HepG2 (cell line): ENCODE measurements around the gene DHFR. TPM values are rescaled to one million over a fixed set of nuclear protein-coding genes. Genes with fewer than 3 reads are reported as not detected.

ENCODE experiments used
- ATAC-seq: fragments of 200-7000 bp; cut with Tn5 transposase; 3 replicates; pipeline ENCODE4 v1.9.1; 2020; ENCODE audit warnings: mild to moderate bottlenecking, moderate library complexity
- BruUV-seq: library from RNA; stranded (reverse); fragments of 400-500 nt; replicated peaks from 2 replicates; lab custom pipeline; 2021; lab: Mats Ljungman, UMichigan
- CTCF ChIA-PET: fragments of 300-600 bp; formaldehyde crosslinking; extraction: SDS; loops from one replicate; lab custom pipeline; 2021; ENCODE audit warnings: low total read pairs, inconsistent platforms, low intra/inter-chr PET ratio; lab: Yijun Ruan, JAX
- POLR2A ChIA-PET: fragments of 350-600 bp; sonication (Branson Sonifier 250); formaldehyde crosslinking; loops from one replicate; lab custom pipeline; 2020; ENCODE audit warnings: antibody characterized with exemption, inconsistent platforms; lab: Yijun Ruan, JAX
- DNase-seq: peaks from one replicate; pipeline ENCODE4 v3.0.0-alpha.2; 2015; ENCODE audit warnings: low spot score
- FAIRE-seq: peaks from 3 replicates; lab custom pipeline; 2011; peaks lifted over from hg19 to GRCh38; lab: Jason Lieb, UNC
- H2AFZ ChIP-seq: one replicate; pipeline ENCODE4 v1.6.1; 2011; ENCODE audit warnings: low read length, inconsistent platforms
- H3K27ac ChIP-seq: fragments of 300-600 bp; 3 replicates; pipeline ENCODE4 v1.8.0; 2011; ENCODE audit warnings: mixed run types, mild to moderate bottlenecking, mixed read lengths, low read length, inconsistent platforms; ENCODE audit not compliant: insufficient read depth; ENCODE audit errors: extremely low read length
- H3K27me3 ChIP-seq, 2 experiments: fragments of 200-600 bp in 1 of 2; 2 replicates in 1 of 2; 3 replicates in 1 of 2; pipeline versions ENCODE4 v1.6.0 to v1.8.0; 2011; ENCODE audit warnings: low read length in 2 of 2, mild to moderate bottlenecking in 2 of 2, moderate library complexity in 2 of 2, inconsistent platforms in 1 of 2; ENCODE audit not compliant: insufficient read depth in 2 of 2, control insufficient read depth in 1 of 2
- H3K36me3 ChIP-seq, 2 experiments: fragments of 200-600 bp in 1 of 2; replicated peaks in 1 of 2; 2 replicates in 1 of 2; 3 replicates in 1 of 2; pipeline versions ENCODE4 v1.5.1 to v1.8.0; 2011; ENCODE audit warnings: low read length in 2 of 2, inconsistent platforms in 1 of 2; ENCODE audit not compliant: insufficient read depth in 2 of 2, control insufficient read depth in 1 of 2
- H3K4me1 ChIP-seq: 2 replicates; pipeline ENCODE4 v1.5.1; 2012; ENCODE audit warnings: low read length, inconsistent platforms; ENCODE audit not compliant: insufficient read depth
- H3K4me2 ChIP-seq: 2 replicates; pipeline ENCODE4 v1.6.0; 2011; ENCODE audit warnings: low read depth, low read length, inconsistent platforms
- H3K4me3 ChIP-seq, 3 experiments: fragments of 200-600 bp in 1 of 3; sonication (generic), shearing (Covaris generic) in 1 of 3; replicated peaks in 1 of 3; 2 replicates each; pipeline ENCODE4 v1.5.1; 2011 to 2016; ENCODE audit warnings: low read length in 3 of 3, inconsistent platforms in 2 of 3, low read depth in 2 of 3, mild to moderate bottlenecking in 2 of 3, control low read depth in 1 of 3, mixed read lengths in 1 of 3; ENCODE audit not compliant: insufficient read depth in 1 of 3
- H3K79me2 ChIP-seq: one replicate; pipeline ENCODE4 v1.6.1; 2011; ENCODE audit warnings: low read length, inconsistent platforms; ENCODE audit not compliant: insufficient read depth
- H3K9ac ChIP-seq: 2 replicates; pipeline ENCODE4 v1.6.0; 2011; ENCODE audit warnings: mild to moderate bottlenecking, low read depth, low read length, inconsistent platforms; ENCODE audit not compliant: insufficient read depth
- H3K9me3 ChIP-seq: 2 replicates; pipeline ENCODE4 v1.5.1; 2012; ENCODE audit warnings: mild to moderate bottlenecking, low read length
- H4K20me1 ChIP-seq: 2 replicates; pipeline ENCODE4 v1.6.0; 2011; ENCODE audit warnings: inconsistent platforms, mild to moderate bottlenecking, low read length, moderate library complexity; ENCODE audit not compliant: insufficient read depth
- HMG20B ChIP-seq: conservative IDR thresholded peaks from 2 replicates; pipeline ENCODE4 v1.6.1; 2016; ENCODE audit warnings: missing genetic modification reagents, missing compliant biosample characterization
- JUNB ChIP-seq: sonication (generic); formaldehyde crosslinking; IDR thresholded peaks from 2 replicates; pipeline ENCODE4 v1.8.0; 2022; ENCODE audit warnings: missing genetic modification reagents, mild to moderate bottlenecking, borderline replicate concordance
- KAT2B ChIP-seq: fragments of 150-350 bp; IDR thresholded peaks from 2 replicates; pipeline ENCODE4 v1.6.1; 2014; ENCODE audit warnings: low read depth, low read length, borderline replicate concordance
- NR2F2 ChIP-seq: IDR thresholded peaks from 2 replicates; pipeline ENCODE4 v1.6.1; 2012; ENCODE audit warnings: low read depth, inconsistent platforms, borderline replicate concordance
- POLR2A ChIP-seq, 2 experiments: IDR thresholded peaks; 2 replicates each; pipeline ENCODE4 v1.6.1; 2011; ENCODE audit warnings: low read depth in 2 of 2, low read length in 2 of 2, mild to moderate bottlenecking in 1 of 2, moderate library complexity in 1 of 2; ENCODE audit not compliant: insufficient read depth in 1 of 2
- SMC3 ChIP-seq: IDR thresholded peaks from 2 replicates; pipeline ENCODE4 v1.6.1; 2011; ENCODE audit warnings: low read length, improper control_type of control experiment
- STAG1 ChIP-seq: sonication (generic); formaldehyde crosslinking; IDR thresholded peaks from 2 replicates; pipeline ENCODE4 v1.4.0; 2020; ENCODE audit warnings: missing genetic modification reagents
- ZNF747 ChIP-seq: sonication (generic); formaldehyde crosslinking; IDR thresholded peaks from 2 replicates; pipeline ENCODE4 v1.8.1; 2023; ENCODE audit warnings: missing genetic modification reagents, mild to moderate bottlenecking, borderline replicate concordance
- ZSCAN31 ChIP-seq: sonication (generic); formaldehyde crosslinking; IDR thresholded peaks from 2 replicates; pipeline ENCODE4 v1.5.0; 2020; ENCODE audit warnings: low read depth, mild to moderate bottlenecking, missing genetic modification reagents
- WGBS: methylation state at CpG from one replicate; pipeline ENCODE4 v1.1.6; 2017; ENCODE audit warnings: low lambda C conversion rate; 5-methylcytosine and 5-hydroxymethylcytosine counted together
- in situ Hi-C: cut with HindIII; loops from 2 replicates; pipeline ENCODE4 v1.10.0; 2017; ENCODE audit warnings: low pct_unique_long_range_greater_than_20kb; ENCODE audit not compliant: extremely low pct_ligation_motif_present
- intact Hi-C: fragments of 100-400 bp; cut with micrococcal nuclease; formaldehyde crosslinking; loops from one replicate; pipeline ENCODE4 v1.10.0; 2022; ENCODE audit not compliant: unreplicated experiment
- polyA plus RNA-seq, 8 experiments: library from polyadenylated mRNA; depleted of rRNA in 3 of 8; stranded (reverse) in 7 of 8; unstranded in 1 of 8; fragments of >200 nt; fragmentation: Illumina TruSeq in 4 of 8; extraction: Trizol in 4 of 8; gene quantifications; 2 replicates each; pipeline versions ENCODE4 v1.2.1 to v1.2.3, GENCODE V29; 2011 to 2016; ENCODE audit warnings: low read depth in 4 of 8, missing spikeins in 1 of 8, mixed read lengths in 1 of 8; ENCODE audit not compliant: insufficient read depth in 1 of 8
- total RNA-seq, 5 experiments: library from RNA; depleted of rRNA; stranded (reverse); fragments of >200 nt; fragmentation: Illumina TruSeq; extraction: Trizol; gene quantifications; 2 replicates each; pipeline ENCODE4 v1.2.3, GENCODE V29; 2016; ENCODE audit warnings: low read depth in 1 of 5
- TF ChIP-seq, protein P1 (sequence below): sonication (generic); formaldehyde crosslinking; IDR thresholded peaks from 2 replicates; pipeline ENCODE4 v1.5.0; 2020; ENCODE audit warnings: missing genetic modification reagents
- TF ChIP-seq, protein P2 (sequence below): sonication (generic); formaldehyde crosslinking; IDR thresholded peaks from 2 replicates; pipeline ENCODE4 v1.8.0; 2022; ENCODE audit warnings: missing genetic modification reagents, low read depth, mild to moderate bottlenecking, borderline replicate concordance
- TF ChIP-seq, protein P3 (sequence below): sonication (generic); formaldehyde crosslinking; IDR thresholded peaks from 2 replicates; pipeline ENCODE4 v1.4.0; 2020; ENCODE audit warnings: missing genetic modification reagents, borderline replicate concordance

The DHFR gene
- total and polyA plus RNA-seq, 2 of the 13 experiments (the other 11 are each of a cell fraction or from before 2014, with no cell fraction given): 22.8 to 59.0 TPM

DNA sequence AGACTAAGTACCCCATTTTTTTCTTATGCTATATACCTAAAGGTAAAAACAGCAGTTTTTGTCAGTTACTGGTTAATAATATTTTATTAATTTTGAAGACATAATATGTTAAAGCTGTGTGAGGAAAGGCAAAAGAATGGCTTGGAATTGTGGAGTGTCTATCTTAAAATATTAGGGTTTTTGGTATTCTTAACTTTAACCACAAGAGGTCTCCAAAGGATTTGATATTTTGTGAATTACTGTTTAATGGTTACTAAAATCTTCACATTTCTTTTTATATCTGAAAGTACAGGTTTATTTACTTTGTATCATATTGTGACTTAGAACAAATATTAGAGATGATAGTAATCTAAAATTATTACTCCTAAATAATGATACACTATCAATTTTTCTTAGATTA lies 32.0 kb upstream of the DHFR start:
- H4K20me1 ChIP-seq: no peaks in the 10 kb centered on the region
- no peak for ATAC-seq
- H2AFZ ChIP-seq: no peak overlapping the region
- no TSS peak for BruUV-seq
- in situ Hi-C loops: no loop called here
- DNase-seq: peak; percentile 6
- H3K9ac ChIP-seq: no peak overlapping the region
- H3K36me3 ChIP-seq: peaks cover 0 to 4% of the 10 kb centered on the region in 2 experiments; a peak in 2 of 5 replicates
- FAIRE-seq: no peak
- H3K79me2 ChIP-seq: peaks cover 5% of the 10 kb centered on the region
- no peaks in the 10 kb centered on the region for H3K4me1 ChIP-seq
- intact Hi-C loops: loop anchor here (2.0 kb wide), 1 partner anchor 478 kb away; no protein-coding TSS in a partner anchor
- no peak overlapping the region for H3K4me3 ChIP-seq
- H3K4me2 ChIP-seq: no peak overlapping the region
- H3K9me3 ChIP-seq: no peaks in the 10 kb centered on the region
- H3K27me3 ChIP-seq: no peaks in the 10 kb centered on the region
- ChIA-PET CTCF (interaction anchor here (1.3 kb wide), 1 partner anchor 479 kb away, joined by 3 read pairs; no protein-coding TSS in a partner anchor), POLR2A (no interaction called here)
- TF ChIP-seq, protein P1, sequence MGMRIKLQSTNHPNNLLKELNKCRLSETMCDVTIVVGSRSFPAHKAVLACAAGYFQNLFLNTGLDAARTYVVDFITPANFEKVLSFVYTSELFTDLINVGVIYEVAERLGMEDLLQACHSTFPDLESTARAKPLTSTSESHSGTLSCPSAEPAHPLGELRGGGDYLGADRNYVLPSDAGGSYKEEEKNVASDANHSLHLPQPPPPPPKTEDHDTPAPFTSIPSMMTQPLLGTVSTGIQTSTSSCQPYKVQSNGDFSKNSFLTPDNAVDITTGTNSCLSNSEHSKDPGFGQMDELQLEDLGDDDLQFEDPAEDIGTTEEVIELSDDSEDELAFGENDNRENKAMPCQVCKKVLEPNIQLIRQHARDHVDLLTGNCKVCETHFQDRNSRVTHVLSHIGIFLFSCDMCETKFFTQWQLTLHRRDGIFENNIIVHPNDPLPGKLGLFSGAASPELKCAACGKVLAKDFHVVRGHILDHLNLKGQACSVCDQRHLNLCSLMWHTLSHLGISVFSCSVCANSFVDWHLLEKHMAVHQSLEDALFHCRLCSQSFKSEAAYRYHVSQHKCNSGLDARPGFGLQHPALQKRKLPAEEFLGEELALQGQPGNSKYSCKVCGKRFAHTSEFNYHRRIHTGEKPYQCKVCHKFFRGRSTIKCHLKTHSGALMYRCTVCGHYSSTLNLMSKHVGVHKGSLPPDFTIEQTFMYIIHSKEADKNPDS (CRISPR knock-in tag): no peak
- TF ChIP-seq SMC3 (0 out of 2 replicates have a peak, but pooled peaks have one; percentile 14), STAG1 (peak; percentile 51)
- no peak overlapping the region for H3K27ac ChIP-seq

DNA sequence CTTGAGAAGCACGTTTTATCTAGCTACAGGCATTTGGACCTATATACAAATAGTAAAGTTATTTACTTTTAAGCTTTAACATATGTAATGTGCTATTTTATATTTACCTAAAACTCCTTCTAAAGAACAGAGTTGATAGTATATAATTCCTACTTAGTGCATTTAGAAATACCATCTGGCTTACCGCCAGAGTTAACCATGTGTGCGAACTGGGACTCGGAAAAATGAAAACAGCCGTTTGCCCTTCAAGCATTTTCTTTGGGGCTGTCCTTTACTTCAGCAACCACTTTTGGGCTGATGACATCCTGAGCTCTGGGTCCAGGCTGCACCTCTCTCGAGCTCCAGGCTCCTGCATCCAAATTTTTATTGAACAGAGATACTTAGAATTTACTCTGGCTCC lies 21.9 kb upstream of the DHFR start:
- intact Hi-C loops: no loop called here
- TF ChIP-seq KAT2B: no peak
- TF ChIP-seq POLR2A (IDR thresholded peaks at IDR 0.05; ENCODE audit: insufficient read depth in 1 of 2, low read depth in 2 of 2, low read length in 2 of 2): no peak
- TF ChIP-seq, protein P2, sequence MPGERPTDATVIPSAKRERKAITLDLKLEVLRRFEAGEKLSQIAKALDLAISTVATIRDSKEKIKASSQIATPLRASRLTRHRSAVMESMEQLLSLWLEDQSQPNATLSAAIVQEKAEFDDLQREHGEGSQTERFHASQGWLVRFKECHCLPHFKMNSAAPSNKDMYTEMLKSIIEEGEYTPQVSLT (CRISPR knock-in tag): no peak
- no peak for TF ChIP-seq ZSCAN31 (CRISPR knock-in tag)
- no peak for TF ChIP-seq JUNB
- no peak for TF ChIP-seq HMG20B
- TF ChIP-seq, protein P3, sequence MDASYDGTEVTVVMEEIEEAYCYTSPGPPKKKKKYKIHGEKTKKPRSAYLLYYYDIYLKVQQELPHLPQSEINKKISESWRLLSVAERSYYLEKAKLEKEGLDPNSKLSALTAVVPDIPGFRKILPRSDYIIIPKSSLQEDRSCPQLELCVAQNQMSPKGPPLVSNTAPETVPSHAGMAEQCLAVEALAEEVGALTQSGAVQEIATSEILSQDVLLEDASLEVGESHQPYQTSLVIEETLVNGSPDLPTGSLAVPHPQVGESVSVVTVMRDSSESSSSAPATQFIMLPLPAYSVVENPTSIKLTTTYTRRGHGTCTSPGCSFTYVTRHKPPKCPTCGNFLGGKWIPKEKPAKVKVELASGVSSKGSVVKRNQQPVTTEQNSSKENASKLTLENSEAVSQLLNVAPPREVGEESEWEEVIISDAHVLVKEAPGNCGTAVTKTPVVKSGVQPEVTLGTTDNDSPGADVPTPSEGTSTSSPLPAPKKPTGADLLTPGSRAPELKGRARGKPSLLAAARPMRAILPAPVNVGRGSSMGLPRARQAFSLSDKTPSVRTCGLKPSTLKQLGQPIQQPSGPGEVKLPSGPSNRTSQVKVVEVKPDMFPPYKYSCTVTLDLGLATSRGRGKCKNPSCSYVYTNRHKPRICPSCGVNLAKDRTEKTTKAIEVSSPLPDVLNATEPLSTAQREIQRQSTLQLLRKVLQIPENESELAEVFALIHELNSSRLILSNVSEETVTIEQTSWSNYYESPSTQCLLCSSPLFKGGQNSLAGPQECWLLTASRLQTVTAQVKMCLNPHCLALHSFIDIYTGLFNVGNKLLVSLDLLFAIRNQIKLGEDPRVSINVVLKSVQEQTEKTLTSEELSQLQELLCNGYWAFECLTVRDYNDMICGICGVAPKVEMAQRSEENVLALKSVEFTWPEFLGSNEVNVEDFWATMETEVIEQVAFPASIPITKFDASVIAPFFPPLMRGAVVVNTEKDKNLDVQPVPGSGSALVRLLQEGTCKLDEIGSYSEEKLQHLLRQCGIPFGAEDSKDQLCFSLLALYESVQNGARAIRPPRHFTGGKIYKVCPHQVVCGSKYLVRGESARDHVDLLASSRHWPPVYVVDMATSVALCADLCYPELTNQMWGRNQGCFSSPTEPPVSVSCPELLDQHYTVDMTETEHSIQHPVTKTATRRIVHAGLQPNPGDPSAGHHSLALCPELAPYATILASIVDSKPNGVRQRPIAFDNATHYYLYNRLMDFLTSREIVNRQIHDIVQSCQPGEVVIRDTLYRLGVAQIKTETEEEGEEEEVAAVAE (CRISPR knock-in tag): no peak
- no peak for TF ChIP-seq NR2F2
- no peak for TF ChIP-seq ZNF747 (CRISPR knock-in tag)

More for the DNA sequence above, 21.9 kb upstream of the DHFR start:
- Histone ChIP-seq H3K4me2 (no peak overlapping the region), H3K4me1 (peaks cover 7% of the 10 kb centered on the region; the same call in 1 of the 2 replicates), H3K4me3 (no peak overlapping the region), H3K79me2 (no peaks in the 10 kb centered on the region), H4K20me1 (no peaks in the 10 kb centered on the region), H3K36me3 (peaks cover 12 to 42% of the 10 kb centered on the region in 2 experiments), H3K27ac (no peak overlapping the region), H2AFZ (no peak overlapping the region), H3K9ac (no peak overlapping the region), H3K9me3 (no peaks in the 10 kb centered on the region), H3K27me3 (no peaks in the 10 kb centered on the region)
- no TSS peak for BruUV-seq
- ChIA-PET POLR2A (no interaction called here), CTCF (no interaction called here)
- no peak for DNase-seq
- whole genome bisulfite sequencing: 84% methylated on average over 6 of the region's 6 CpGs
- FAIRE-seq: no peak
- ATAC-seq: no peak
- in situ Hi-C loops: no loop called here
